ENCODE measurements around the gene CHRND. TPM values are rescaled to one million over a fixed set of nuclear protein-coding genes. Genes with fewer than 3 reads are reported as not detected.

Gene CHRND
- total and polyA plus RNA-seq, 2 donors (not counting 1 experiment from before 2014, with no cell fraction given): not detected

GRCh38 chr2:232483311-232483922, 42.5 kb upstream of the CHRND start:
- 95% methylated on average over 8 of the region's 10 CpGs for WGBS (ENCODE audit: insufficient coverage)
- H3K27ac ChIP-seq (ENCODE audit: low read length in 2 of 2): no peak overlapping the region
- no peaks in the 10 kb centered on the region for H3K79me2 ChIP-seq (ENCODE audit: control insufficient read depth, insufficient read depth, low read length)
- no peaks in the 10 kb centered on the region for H3K9me3 ChIP-seq (ENCODE audit: control extremely low read depth in 1 of 3, control insufficient read depth in 2 of 3, insufficient read depth in 1 of 3, low read length in 2 of 3)
- H3K9ac ChIP-seq (ENCODE audit: low read length): no peak overlapping the region
- no peaks in the 10 kb centered on the region for H4K20me1 ChIP-seq (ENCODE audit: control insufficient read depth, insufficient read depth, low read length, poor library complexity, severe bottlenecking)
- DNase-seq: no peak
- H3K36me3 ChIP-seq (replicated peaks in 1 of 2; ENCODE audit: control extremely low read depth in 1 of 2, control insufficient read depth in 1 of 2, extremely low read depth in 1 of 2, insufficient read depth in 2 of 2, low read length in 1 of 2): no peaks in the 10 kb centered on the region
- no peak overlapping the region for H2AFZ ChIP-seq (ENCODE audit: insufficient read depth, low read depth, low read length, poor library complexity, severe bottlenecking)
- H3K4me3 Mint-ChIP-seq: no peak overlapping the region
- no peak overlapping the region for H3K4me3 ChIP-seq (ENCODE audit: control extremely low read depth in 1 of 5, extremely low read depth in 1 of 5, insufficient read depth in 1 of 5, low read depth in 2 of 5, low read length in 4 of 5)
- intact Hi-C loops (cut with micrococcal nuclease): no loop called here
- H3K27ac Mint-ChIP-seq: no peak overlapping the region
- H3K27me3 Mint-ChIP-seq: peaks cover 17% of the 10 kb centered on the region
- TF ChIP-seq EZH2 (IDR thresholded peaks at IDR 0.05; ENCODE audit: borderline replicate concordance, insufficient read depth, low read depth, low read length, poor library complexity, severe bottlenecking) (no peak), CTCF (IDR thresholded peaks at IDR 0.05) (no peak)
- H3K9me3 Mint-ChIP-seq (ENCODE audit: insufficient read depth): no peaks in the 10 kb centered on the region
- ChIA-PET POLR2A (no interaction called here), CTCF (no interaction called here)
- H3K27me3 ChIP-seq (replicated peaks in 1 of 4; ENCODE audit: control extremely low read depth in 1 of 4, control insufficient read depth in 3 of 4, insufficient read depth in 4 of 4, low read length in 3 of 4): peaks cover 0 to 22% (median 2%) of the 10 kb centered on the region in 4 experiments
- peaks cover 7 to 11% of the 10 kb centered on the region in 2 donors for H3K4me1 ChIP-seq (ENCODE audit: control insufficient read depth in 2 of 2, insufficient read depth in 2 of 2, low read length in 2 of 2)
- H3K4me2 ChIP-seq (replicated peaks; ENCODE audit: low read depth, low read length, poor library complexity, severe bottlenecking): no peak overlapping the region
- peaks cover 6% of the 10 kb centered on the region for H3K4me1 Mint-ChIP-seq
- no peak for ATAC-seq (ENCODE audit: low read depth)

- Mint-ChIP-seq H3K9me3 (ENCODE audit: insufficient read depth) (no peaks in the 10 kb centered on the region), H3K4me3 (no peak overlapping the region), H3K4me1 (peaks cover 11% of the 10 kb centered on the region), H3K27ac (no peak overlapping the region), H3K27me3 (peaks cover 23% of the 10 kb centered on the region)
- Histone ChIP-seq H3K27me3 (replicated peaks in 1 of 4; ENCODE audit: control extremely low read depth in 1 of 4, control insufficient read depth in 3 of 4, insufficient read depth in 4 of 4, low read length in 3 of 4) (peaks cover 0 to 28% (median 2%) of the 10 kb centered on the region in 4 experiments), H4K20me1 (ENCODE audit: control insufficient read depth, insufficient read depth, low read length, poor library complexity, severe bottlenecking) (no peaks in the 10 kb centered on the region), H3K79me2 (ENCODE audit: control insufficient read depth, insufficient read depth, low read length) (no peaks in the 10 kb centered on the region), H3K4me3 (ENCODE audit: control extremely low read depth in 1 of 5, extremely low read depth in 1 of 5, insufficient read depth in 1 of 5, low read depth in 2 of 5, low read length in 4 of 5) (no peak overlapping the region), H3K9ac (ENCODE audit: low read length) (no peak overlapping the region), H3K4me2 (replicated peaks; ENCODE audit: low read depth, low read length, poor library complexity, severe bottlenecking) (no peak overlapping the region), H3K4me1 (ENCODE audit: control insufficient read depth in 2 of 2, insufficient read depth in 2 of 2, low read length in 2 of 2) (peaks cover 7 to 11% of the 10 kb centered on the region in 2 donors), H2AFZ (ENCODE audit: insufficient read depth, low read depth, low read length, poor library complexity, severe bottlenecking) (no peak overlapping the region), H3K36me3 (replicated peaks in 1 of 2; ENCODE audit: control extremely low read depth in 1 of 2, control insufficient read depth in 1 of 2, extremely low read depth in 1 of 2, insufficient read depth in 2 of 2, low read length in 1 of 2) (no peaks in the 10 kb centered on the region), H3K27ac (ENCODE audit: low read length in 2 of 2) (no peak overlapping the region), H3K9me3 (ENCODE audit: control extremely low read depth in 1 of 3, control insufficient read depth in 2 of 3, insufficient read depth in 1 of 3, low read length in 2 of 3) (no peaks in the 10 kb centered on the region)
- ChIA-PET POLR2A (no interaction called here), CTCF (no interaction called here)
- no peak for ATAC-seq (ENCODE audit: low read depth)
- 92% methylated on average over 19 of the region's 19 CpGs for WGBS (ENCODE audit: insufficient coverage)
- DNase-seq: no peak
- intact Hi-C loops (cut with micrococcal nuclease): no loop called here
- no peak for TF ChIP-seq EZH2 (IDR thresholded peaks at IDR 0.05; ENCODE audit: borderline replicate concordance, insufficient read depth, low read depth, low read length, poor library complexity, severe bottlenecking)
Measured at GRCh38 chr2:232483923-232484627, 41.9 kb upstream of the CHRND start.
